WI38 (cell line): ENCODE data around the gene AIFM3.

ENCODE experiments used
- H3K4me3 ChIP-seq: 2 replicates; pipeline ENCODE4 v1.5.1; 2011; ENCODE audit warnings: low read depth, mild to moderate bottlenecking, control low read depth, low read length
- CTCF ChIP-seq: IDR thresholded peaks from 2 replicates; pipeline ENCODE4 v1.5.1; 2012; ENCODE audit warnings: low read depth, mild to moderate bottlenecking, control low read depth, low read length

Gene AIFM3

GRCh38 chr22:20951151-20951931 is 15.7 kb upstream of the AIFM3 start:
- no peak for TF ChIP-seq CTCF
- no peak overlapping the region for H3K4me3 ChIP-seq

DNA sequence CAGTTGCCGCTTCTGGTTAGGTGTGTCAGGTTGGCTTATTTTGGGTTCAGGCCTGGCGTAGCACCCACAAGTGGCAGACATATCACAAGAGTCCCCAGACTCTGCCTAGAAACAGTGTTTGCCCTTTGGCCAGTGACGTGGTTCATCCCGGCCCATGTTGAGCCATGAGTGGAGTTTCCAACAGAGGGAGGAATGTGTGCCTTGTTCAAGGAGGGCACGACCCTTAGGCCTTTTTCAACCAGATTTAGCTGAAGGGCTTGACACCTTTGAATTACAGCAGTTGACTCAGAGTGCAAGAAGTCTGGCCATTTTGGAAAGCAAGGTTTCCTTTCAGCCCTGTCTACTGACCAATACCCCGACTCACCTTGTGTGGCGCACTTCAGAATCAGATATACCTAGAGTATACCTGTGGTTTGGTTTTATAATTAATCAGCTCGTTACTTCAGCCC is 15.1 kb upstream of the AIFM3 start:
- H3K4me3 ChIP-seq = no peak overlapping the region
- TF ChIP-seq CTCF = no peak

GRCh38 chr22:20952544-20953341 is 14.3 kb upstream of the AIFM3 start:
- no peak overlapping the region for H3K4me3 ChIP-seq
- TF ChIP-seq CTCF = no peak

- TF ChIP-seq CTCF = no peak
- H3K4me3 ChIP-seq = no peak overlapping the region
These were observed 13.8 kb upstream of the AIFM3 start for GRCh38 chr22:20953342-20953608.

- no peak for TF ChIP-seq CTCF
- no peak overlapping the region for H3K4me3 ChIP-seq
These were observed 13.2 kb upstream of the AIFM3 start for GRCh38 chr22:20953668-20954500.

DNA sequence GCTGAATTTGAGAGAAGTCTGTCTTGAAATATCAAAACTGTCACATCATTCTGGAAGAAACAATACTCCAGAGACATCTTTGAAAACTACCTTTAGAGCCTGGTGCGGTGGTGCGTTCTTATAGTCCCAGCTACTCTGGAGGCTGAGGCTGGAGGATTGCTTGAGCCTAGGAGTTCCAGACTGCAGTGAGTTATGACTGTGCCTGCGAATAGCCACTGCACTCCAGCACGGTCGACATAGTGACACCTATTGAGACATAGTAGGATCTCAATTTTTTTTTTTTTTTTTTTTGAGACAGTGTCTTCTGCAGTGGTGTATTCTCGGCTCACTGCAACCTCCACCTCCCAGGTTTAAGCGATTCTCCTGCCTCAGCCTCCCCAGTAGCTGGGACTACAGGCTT is 11.5 kb upstream of the AIFM3 start:
- H3K4me3 ChIP-seq = no peak overlapping the region
- no peak for TF ChIP-seq CTCF
